Panc1 (cell line): ENCODE data around the gene EP300. TPM values are rescaled to one million over a fixed set of nuclear protein-coding genes. Genes with fewer than 3 reads are reported as not detected.
"Not testable (repeated sequence)": the region's sequence is repeated elsewhere in the genome, so short reads cannot be mapped to it uniquely, and the experiment has no call there.

ENCODE experiments used
- ATAC-seq: fragments of 200-7000 bp; cut with Tn5 transposase; 2 replicates; pipeline ENCODE4 v1.9.1; 2020; ENCODE audit warnings: mild to moderate bottlenecking, moderate library complexity
- Bru-seq: library from RNA; stranded (reverse); fragments of 400-500 nt; gene quantifications from one replicate; lab custom pipeline; 2021; lab: Mats Ljungman, UMichigan
- BruChase-seq, 2 experiments: library from RNA; stranded (reverse); fragments of 400-500 nt; gene quantifications; one replicate each; lab custom pipeline; 2021; lab: Mats Ljungman, UMichigan
- BruUV-seq: library from RNA; stranded (reverse); fragments of 400-500 nt; replicated peaks from 2 replicates; lab custom pipeline; 2021; lab: Mats Ljungman, UMichigan
- CTCF ChIA-PET: fragments of 300-600 bp; sonication (Branson Sonifier 250); formaldehyde crosslinking; loops from one replicate; lab custom pipeline; 2022; ENCODE audit warnings: antibody characterized with exemption; lab: Charles Lee
- POLR2A ChIA-PET: fragments of 300-600 bp; sonication (Branson Sonifier 250); formaldehyde crosslinking; loops from one replicate; lab custom pipeline; 2022; ENCODE audit warnings: antibody characterized with exemption; lab: Charles Lee
- DNase-seq: peaks from one replicate; pipeline ENCODE4 v3.0.0-alpha.2; 2010; ENCODE audit warnings: low read depth, low spot score
- H3K27ac ChIP-seq: 2 replicates; pipeline ENCODE4 v1.5.1; 2011; ENCODE audit warnings: mild to moderate bottlenecking, low read length, inconsistent platforms
- H3K27me3 ChIP-seq: fragments of 200-500 bp; sonication (Bioruptor generic); 2 replicates; pipeline ENCODE4 v1.6.0; 2014; ENCODE audit warnings: low read length, inconsistent platforms; ENCODE audit not compliant: control insufficient read depth, insufficient read depth
- H3K36me3 ChIP-seq: fragments of 200-500 bp; sonication (Bioruptor generic); 2 replicates; pipeline ENCODE4 v1.5.1; 2014; ENCODE audit warnings: inconsistent platforms, mild to moderate bottlenecking, low read length, moderate library complexity; ENCODE audit not compliant: control insufficient read depth, insufficient read depth
- H3K4me1 ChIP-seq: 2 replicates; pipeline ENCODE4 v1.5.1; 2011; ENCODE audit warnings: inconsistent platforms, mild to moderate bottlenecking, low read length, moderate library complexity; ENCODE audit not compliant: control insufficient read depth, insufficient read depth
- H3K4me3 ChIP-seq, 2 experiments: 2 replicates each; pipeline ENCODE4 v1.5.1; 2011 to 2012; ENCODE audit warnings: low read depth in 2 of 2, low read length in 2 of 2, mild to moderate bottlenecking in 2 of 2, inconsistent platforms in 1 of 2, moderate library complexity in 1 of 2
- H3K9me3 ChIP-seq: fragments of 200-500 bp; sonication (Bioruptor generic); 2 replicates; pipeline ENCODE4 v1.5.1; 2014; ENCODE audit warnings: low read depth, mild to moderate bottlenecking, inconsistent platforms, low read length, moderate library complexity; ENCODE audit not compliant: control insufficient read depth, insufficient read depth
- POLR2AphosphoS5 ChIP-seq: IDR thresholded peaks from 2 replicates; pipeline ENCODE4 v1.6.1; 2012; ENCODE audit warnings: mild to moderate bottlenecking, low read depth, low read length, moderate library complexity
- SIN3A ChIP-seq: IDR thresholded peaks from 2 replicates; pipeline ENCODE4 v1.6.1; 2012; ENCODE audit warnings: low read depth, mild to moderate bottlenecking, low read length, moderate library complexity, borderline replicate concordance; ENCODE audit not compliant: insufficient read depth
- TCF7L2 ChIP-seq: IDR thresholded peaks from 2 replicates; pipeline ENCODE4 v1.6.1; 2011; ENCODE audit warnings: mild to moderate bottlenecking, low read depth, low read length, inconsistent platforms
- in situ Hi-C: cut with HindIII; loops from 2 replicates; pipeline ENCODE4 v1.10.0; 2016; ENCODE audit warnings: low sequenced_read_pairs, low pct_unique_long_range_greater_than_20kb
- intact Hi-C: fragments of 100-400 bp; cut with micrococcal nuclease; formaldehyde crosslinking; loops from one replicate; pipeline ENCODE4 v1.10.0; 2022; ENCODE audit not compliant: unreplicated experiment
- long read RNA-seq: library from polyadenylated mRNA; unstranded; transcript quantifications from one replicate; pipeline ENCODE4 v2.0.0, GENCODE V29; 2021; ENCODE audit not compliant: unreplicated experiment
- polyA plus RNA-seq: library from polyadenylated mRNA; unstranded; fragments of >200 nt; gene quantifications from one replicate; pipeline ENCODE4 v1.2.1, GENCODE V29; 2012; ENCODE audit warnings: missing spikeins; ENCODE audit not compliant: insufficient read length
- total RNA-seq: library from RNA; stranded (reverse); gene quantifications from one replicate; pipeline ENCODE4 v1.2.1, GENCODE V29; 2021; ENCODE audit not compliant: unreplicated experiment
- TF ChIP-seq, protein P1 (sequence below), 2 experiments: IDR thresholded peaks; 2 replicates each; pipeline ENCODE4 v1.6.1; 2011 to 2012; ENCODE audit warnings: low read depth in 2 of 2, control low read depth in 1 of 2, low read length in 1 of 2, mild to moderate bottlenecking in 1 of 2, moderate library complexity in 1 of 2; ENCODE audit not compliant: insufficient read depth in 1 of 2
- TF ChIP-seq, protein P2 (sequence below): fragments of 450-650 bp; IDR thresholded peaks from 2 replicates; pipeline ENCODE4 v1.5.1; 2017; ENCODE audit warnings: mild to moderate bottlenecking

EP300 gene
- total RNA-seq (46.8 TPM), Bru-seq, nascent RNA (percentile 90 among the genes with signal in this experiment), BruChase-seq, experiment 1, labeled RNA remaining after a 2-hour chase (percentile 88 among the genes with signal in this experiment), BruChase-seq, experiment 2, labeled RNA remaining after a 6-hour chase (percentile 86 among the genes with signal in this experiment)
- polyA plus RNA-seq, result 34.5 TPM
- long read RNA-seq, partial matches to known transcripts, result 8 of 28 reads
- long read RNA-seq, other reads (novel, unspliced or antisense), result 19 of 28 reads

- H3K9me3 ChIP-seq, result no peaks in the 10 kb centered on the region
- in situ Hi-C loops, result no loop called here
- ChIA-PET POLR2A (interaction anchor here (0.5 to 0.6 kb wide), 3 partner anchors 100 to 171 kb away, joined by 3 to 8 read pairs (median 4); no protein-coding TSS in a partner anchor), CTCF (no interaction called here)
- DNase-seq (no peak), ATAC-seq (peak; percentile 68)
- peak within 1 kb of the TSS; percentile 95 for H3K27ac ChIP-seq
- peaks cover 7% of the 10 kb centered on the region for H3K36me3 ChIP-seq
- intact Hi-C loops, result loop anchor here (10.0 kb wide), 1 partner anchor 137 kb away; the partner anchor contains the start of gene RBX1
- H3K27me3 ChIP-seq, result no peaks in the 10 kb centered on the region
- BruUV-seq, result no TSS peak
- TF ChIP-seq POLR2AphosphoS5, result peak; percentile 69
- no peak for TF ChIP-seq TCF7L2
- TF ChIP-seq, protein P1, sequence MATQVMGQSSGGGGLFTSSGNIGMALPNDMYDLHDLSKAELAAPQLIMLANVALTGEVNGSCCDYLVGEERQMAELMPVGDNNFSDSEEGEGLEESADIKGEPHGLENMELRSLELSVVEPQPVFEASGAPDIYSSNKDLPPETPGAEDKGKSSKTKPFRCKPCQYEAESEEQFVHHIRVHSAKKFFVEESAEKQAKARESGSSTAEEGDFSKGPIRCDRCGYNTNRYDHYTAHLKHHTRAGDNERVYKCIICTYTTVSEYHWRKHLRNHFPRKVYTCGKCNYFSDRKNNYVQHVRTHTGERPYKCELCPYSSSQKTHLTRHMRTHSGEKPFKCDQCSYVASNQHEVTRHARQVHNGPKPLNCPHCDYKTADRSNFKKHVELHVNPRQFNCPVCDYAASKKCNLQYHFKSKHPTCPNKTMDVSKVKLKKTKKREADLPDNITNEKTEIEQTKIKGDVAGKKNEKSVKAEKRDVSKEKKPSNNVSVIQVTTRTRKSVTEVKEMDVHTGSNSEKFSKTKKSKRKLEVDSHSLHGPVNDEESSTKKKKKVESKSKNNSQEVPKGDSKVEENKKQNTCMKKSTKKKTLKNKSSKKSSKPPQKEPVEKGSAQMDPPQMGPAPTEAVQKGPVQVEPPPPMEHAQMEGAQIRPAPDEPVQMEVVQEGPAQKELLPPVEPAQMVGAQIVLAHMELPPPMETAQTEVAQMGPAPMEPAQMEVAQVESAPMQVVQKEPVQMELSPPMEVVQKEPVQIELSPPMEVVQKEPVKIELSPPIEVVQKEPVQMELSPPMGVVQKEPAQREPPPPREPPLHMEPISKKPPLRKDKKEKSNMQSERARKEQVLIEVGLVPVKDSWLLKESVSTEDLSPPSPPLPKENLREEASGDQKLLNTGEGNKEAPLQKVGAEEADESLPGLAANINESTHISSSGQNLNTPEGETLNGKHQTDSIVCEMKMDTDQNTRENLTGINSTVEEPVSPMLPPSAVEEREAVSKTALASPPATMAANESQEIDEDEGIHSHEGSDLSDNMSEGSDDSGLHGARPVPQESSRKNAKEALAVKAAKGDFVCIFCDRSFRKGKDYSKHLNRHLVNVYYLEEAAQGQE (IDR thresholded peaks at IDR 0.05; ENCODE audit: insufficient read depth in 1 of 2, low read depth in 2 of 2, low read length in 1 of 2), result no peak
- TF ChIP-seq, protein P2, sequence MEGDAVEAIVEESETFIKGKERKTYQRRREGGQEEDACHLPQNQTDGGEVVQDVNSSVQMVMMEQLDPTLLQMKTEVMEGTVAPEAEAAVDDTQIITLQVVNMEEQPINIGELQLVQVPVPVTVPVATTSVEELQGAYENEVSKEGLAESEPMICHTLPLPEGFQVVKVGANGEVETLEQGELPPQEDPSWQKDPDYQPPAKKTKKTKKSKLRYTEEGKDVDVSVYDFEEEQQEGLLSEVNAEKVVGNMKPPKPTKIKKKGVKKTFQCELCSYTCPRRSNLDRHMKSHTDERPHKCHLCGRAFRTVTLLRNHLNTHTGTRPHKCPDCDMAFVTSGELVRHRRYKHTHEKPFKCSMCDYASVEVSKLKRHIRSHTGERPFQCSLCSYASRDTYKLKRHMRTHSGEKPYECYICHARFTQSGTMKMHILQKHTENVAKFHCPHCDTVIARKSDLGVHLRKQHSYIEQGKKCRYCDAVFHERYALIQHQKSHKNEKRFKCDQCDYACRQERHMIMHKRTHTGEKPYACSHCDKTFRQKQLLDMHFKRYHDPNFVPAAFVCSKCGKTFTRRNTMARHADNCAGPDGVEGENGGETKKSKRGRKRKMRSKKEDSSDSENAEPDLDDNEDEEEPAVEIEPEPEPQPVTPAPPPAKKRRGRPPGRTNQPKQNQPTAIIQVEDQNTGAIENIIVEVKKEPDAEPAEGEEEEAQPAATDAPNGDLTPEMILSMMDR, result no peak
- TF ChIP-seq SIN3A, result peak; percentile 33; the same call in 1 of the 2 replicates
- peak within 1 kb of the TSS; percentile 78 to 85 for H3K4me3 ChIP-seq
- H3K4me1 ChIP-seq, result peaks cover 16% of the 10 kb centered on the region
Observed at GRCh38 chr22:41092023-41092817, at the start of gene EP300. Gene EP300 (plus strand): TSS chr22:41092592. CDS start chr22:41093005, 413 bp downstream.

DNA sequence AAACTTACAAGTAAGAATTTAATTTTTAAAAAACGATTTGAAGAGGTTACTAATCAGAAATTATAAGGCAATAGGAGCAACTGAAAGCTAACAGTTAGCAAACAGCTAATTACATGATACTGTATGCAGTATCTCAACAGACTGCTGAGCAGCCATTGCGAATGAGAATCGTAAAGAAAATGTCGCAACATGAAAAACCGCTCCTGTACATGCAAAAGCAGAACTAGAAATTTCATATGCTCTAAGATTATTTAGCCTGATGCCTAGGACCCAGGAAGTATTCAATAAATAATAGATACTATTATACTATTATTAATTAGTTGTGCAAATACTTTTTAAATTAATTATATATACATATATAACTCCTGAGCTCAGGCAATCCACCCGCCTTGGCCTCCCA, 48.7 kb upstream of the EP300 start:
- in situ Hi-C loops (no loop called here), intact Hi-C loops (no loop called here)
- H3K36me3 ChIP-seq, result no peaks in the 10 kb centered on the region
- no TSS peak for BruUV-seq
- no peak for ATAC-seq
- no peaks in the 10 kb centered on the region for H3K27me3 ChIP-seq
- no peaks in the 10 kb centered on the region for H3K9me3 ChIP-seq
- TF ChIP-seq, protein P1 (IDR thresholded peaks at IDR 0.05; ENCODE audit: insufficient read depth in 1 of 2, low read depth in 2 of 2, low read length in 1 of 2), result no peak
- no peak for TF ChIP-seq SIN3A
- TF ChIP-seq TCF7L2, result no peak
- H3K4me3 ChIP-seq, result no peak overlapping the region
- no peak for DNase-seq
- no peak overlapping the region for H3K27ac ChIP-seq
- ChIA-PET CTCF (no interaction called here), POLR2A (interaction anchor here (0.6 kb wide), 1 partner anchor 17 kb away, joined by 6 read pairs; no protein-coding TSS in a partner anchor)
- H3K4me1 ChIP-seq, result peaks cover 3% of the 10 kb centered on the region; the same call in 1 of the 2 replicates

DNA sequence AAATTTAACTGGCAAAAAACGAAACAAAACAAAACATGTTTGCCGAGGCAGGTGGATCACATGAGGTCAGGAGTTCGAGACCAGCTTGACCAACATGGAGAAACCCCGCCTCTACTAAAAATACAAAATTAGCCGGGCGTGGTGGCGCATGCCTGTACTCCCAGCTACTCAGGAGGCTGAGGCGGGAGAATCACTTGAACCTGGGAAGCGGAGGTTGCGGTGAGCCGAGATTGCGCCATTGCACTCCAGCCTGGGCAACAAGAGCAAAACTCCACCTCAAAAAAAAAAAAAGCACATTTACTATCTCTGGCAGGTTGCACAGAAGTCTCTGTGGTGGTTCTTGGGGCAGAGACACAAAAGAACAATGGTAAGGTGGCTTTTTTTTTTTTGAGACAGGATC, 46.8 kb upstream of the EP300 start:
- H3K27me3 ChIP-seq, CTCF ChIA-PET, POLR2A ChIA-PET: not testable (repeated sequence)

More for the DNA sequence above, 46.8 kb upstream of the EP300 start:
- H3K4me1 ChIP-seq, H3K36me3 ChIP-seq, BruUV-seq, in situ Hi-C loops, H3K4me3 ChIP-seq, H3K27ac ChIP-seq, ATAC-seq, DNase-seq, intact Hi-C loops, H3K9me3 ChIP-seq: not testable (repeated sequence)
